ENCODE results near the gene QRFPR. TPM values are rescaled to one million over a fixed set of nuclear protein-coding genes. Genes with fewer than 3 reads are reported as not detected.

Gene QRFPR
- total RNA-seq: 0.55 and 3.5 TPM in 2 replicates

GRCh38 chr4:121380776-121381462 is at the start of gene QRFPR:
QRFPR (minus strand) TSS chr4:121381018; CDS start chr4:121380647, 371 bp downstream.

Other genes starting within 250 kb of the QRFPR start
- gene TNIP3, start 216.7 kb downstream of the QRFPR start, total RNA-seq: 0.23 and 1.4 TPM in 2 replicates